GM12878 (cell line): ENCODE results near the gene IQGAP1.

Experiments used
- CHD1 ChIP-seq: IDR thresholded peaks from 2 replicates; pipeline ENCODE4 v1.6.1; 2012; ENCODE audit warnings: low read depth, low read length, improper control_type of control experiment
- ESRRA ChIP-seq: IDR thresholded peaks from 2 replicates; pipeline ENCODE4 v1.6.1; 2012; ENCODE audit warnings: mild to moderate bottlenecking, low read length, improper control_type of control experiment
- MXI1 ChIP-seq: fragments of 150-350 bp; IDR thresholded peaks from 2 replicates; pipeline ENCODE4 v1.6.1; 2011; ENCODE audit warnings: low read depth, mild to moderate bottlenecking, inconsistent platforms, low read length, improper control_type of control experiment
- RUNX3 ChIP-seq: IDR thresholded peaks from 2 replicates; pipeline ENCODE4 v1.6.1; 2012; ENCODE audit warnings: low read length, inconsistent platforms
- SP1 ChIP-seq: IDR thresholded peaks from one replicate; pipeline ENCODE4 v1.6.1; 2011; ENCODE audit warnings: low read depth, low read length
- TAF1 ChIP-seq: IDR thresholded peaks from 2 replicates; pipeline ENCODE4 v1.6.1; 2011; ENCODE audit warnings: mild to moderate bottlenecking, low read depth, low read length, borderline replicate concordance
- TF ChIP-seq, protein P1 (sequence below): fragments of 450-650 bp; IDR thresholded peaks from 2 replicates; pipeline ENCODE4 v1.6.1; 2017; ENCODE audit warnings: antibody characterized with exemption, mild to moderate bottlenecking, moderate library complexity
- TF ChIP-seq, protein P2 (sequence below), 3 experiments: IDR thresholded peaks in 2 of 3; conservative IDR thresholded peaks in 1 of 3; 2 replicates each; pipeline ENCODE4 v1.5.1; 2011; ENCODE audit warnings: low read depth in 3 of 3, low read length in 3 of 3, mild to moderate bottlenecking in 3 of 3, control low read depth in 2 of 3, moderate library complexity in 2 of 3, inconsistent platforms in 1 of 3, mixed read lengths in 1 of 3; ENCODE audit not compliant: control insufficient read depth in 2 of 3, insufficient read depth in 1 of 3; ENCODE audit errors: extremely low read depth in 1 of 3
- TF ChIP-seq, protein P3 (sequence below): fragments of 450-650 bp; IDR thresholded peaks from 2 replicates; pipeline ENCODE4 v1.6.1; 2018; ENCODE audit warnings: borderline replicate concordance, mild to moderate bottlenecking; ENCODE audit not compliant: partially characterized antibody
- TF ChIP-seq, protein P4 (sequence below): IDR thresholded peaks from 2 replicates; pipeline ENCODE4 v1.6.1; 2012; ENCODE audit warnings: low read depth, low read length, improper control_type of control experiment
- TF ChIP-seq, protein P5 (sequence below): IDR thresholded peaks from 2 replicates; pipeline ENCODE4 v1.6.1; 2012; ENCODE audit warnings: low read depth, low read length, improper control_type of control experiment

DNA sequence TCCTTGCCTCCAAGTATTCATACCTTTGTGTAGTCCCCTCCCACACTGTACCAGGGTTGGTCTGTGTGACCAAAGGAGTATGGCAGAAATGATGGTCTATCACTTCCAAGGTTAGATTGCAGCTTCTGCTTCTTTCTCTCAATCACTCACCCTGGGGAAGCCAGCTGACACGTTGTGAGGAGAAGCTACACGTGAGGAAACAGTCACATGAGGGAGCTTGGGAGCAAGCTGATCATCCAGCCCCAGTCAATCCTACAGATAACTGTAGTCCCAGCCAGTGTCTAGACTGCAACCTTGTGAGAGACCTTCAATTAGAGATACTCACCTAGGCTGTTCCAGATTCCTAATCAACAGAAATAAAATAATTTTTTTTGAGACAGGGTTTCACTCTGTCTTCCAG is 42.2 kb upstream of the IQGAP1 start:
- TF ChIP-seq, protein P1, sequence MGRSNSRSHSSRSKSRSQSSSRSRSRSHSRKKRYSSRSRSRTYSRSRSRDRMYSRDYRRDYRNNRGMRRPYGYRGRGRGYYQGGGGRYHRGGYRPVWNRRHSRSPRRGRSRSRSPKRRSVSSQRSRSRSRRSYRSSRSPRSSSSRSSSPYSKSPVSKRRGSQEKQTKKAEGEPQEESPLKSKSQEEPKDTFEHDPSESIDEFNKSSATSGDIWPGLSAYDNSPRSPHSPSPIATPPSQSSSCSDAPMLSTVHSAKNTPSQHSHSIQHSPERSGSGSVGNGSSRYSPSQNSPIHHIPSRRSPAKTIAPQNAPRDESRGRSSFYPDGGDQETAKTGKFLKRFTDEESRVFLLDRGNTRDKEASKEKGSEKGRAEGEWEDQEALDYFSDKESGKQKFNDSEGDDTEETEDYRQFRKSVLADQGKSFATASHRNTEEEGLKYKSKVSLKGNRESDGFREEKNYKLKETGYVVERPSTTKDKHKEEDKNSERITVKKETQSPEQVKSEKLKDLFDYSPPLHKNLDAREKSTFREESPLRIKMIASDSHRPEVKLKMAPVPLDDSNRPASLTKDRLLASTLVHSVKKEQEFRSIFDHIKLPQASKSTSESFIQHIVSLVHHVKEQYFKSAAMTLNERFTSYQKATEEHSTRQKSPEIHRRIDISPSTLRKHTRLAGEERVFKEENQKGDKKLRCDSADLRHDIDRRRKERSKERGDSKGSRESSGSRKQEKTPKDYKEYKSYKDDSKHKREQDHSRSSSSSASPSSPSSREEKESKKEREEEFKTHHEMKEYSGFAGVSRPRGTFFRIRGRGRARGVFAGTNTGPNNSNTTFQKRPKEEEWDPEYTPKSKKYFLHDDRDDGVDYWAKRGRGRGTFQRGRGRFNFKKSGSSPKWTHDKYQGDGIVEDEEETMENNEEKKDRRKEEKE, result no peak
- TF ChIP-seq, protein P2, sequence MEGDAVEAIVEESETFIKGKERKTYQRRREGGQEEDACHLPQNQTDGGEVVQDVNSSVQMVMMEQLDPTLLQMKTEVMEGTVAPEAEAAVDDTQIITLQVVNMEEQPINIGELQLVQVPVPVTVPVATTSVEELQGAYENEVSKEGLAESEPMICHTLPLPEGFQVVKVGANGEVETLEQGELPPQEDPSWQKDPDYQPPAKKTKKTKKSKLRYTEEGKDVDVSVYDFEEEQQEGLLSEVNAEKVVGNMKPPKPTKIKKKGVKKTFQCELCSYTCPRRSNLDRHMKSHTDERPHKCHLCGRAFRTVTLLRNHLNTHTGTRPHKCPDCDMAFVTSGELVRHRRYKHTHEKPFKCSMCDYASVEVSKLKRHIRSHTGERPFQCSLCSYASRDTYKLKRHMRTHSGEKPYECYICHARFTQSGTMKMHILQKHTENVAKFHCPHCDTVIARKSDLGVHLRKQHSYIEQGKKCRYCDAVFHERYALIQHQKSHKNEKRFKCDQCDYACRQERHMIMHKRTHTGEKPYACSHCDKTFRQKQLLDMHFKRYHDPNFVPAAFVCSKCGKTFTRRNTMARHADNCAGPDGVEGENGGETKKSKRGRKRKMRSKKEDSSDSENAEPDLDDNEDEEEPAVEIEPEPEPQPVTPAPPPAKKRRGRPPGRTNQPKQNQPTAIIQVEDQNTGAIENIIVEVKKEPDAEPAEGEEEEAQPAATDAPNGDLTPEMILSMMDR (IDR thresholded peaks at IDR 0.05 in 2 of 3, conservative IDR thresholded peaks at IDR 0.05 in 1 of 3; ENCODE audit: control insufficient read depth in 2 of 3, extremely low read depth in 1 of 3, insufficient read depth in 1 of 3, low read depth in 3 of 3, low read length in 3 of 3), result no peak
- TF ChIP-seq, protein P3, sequence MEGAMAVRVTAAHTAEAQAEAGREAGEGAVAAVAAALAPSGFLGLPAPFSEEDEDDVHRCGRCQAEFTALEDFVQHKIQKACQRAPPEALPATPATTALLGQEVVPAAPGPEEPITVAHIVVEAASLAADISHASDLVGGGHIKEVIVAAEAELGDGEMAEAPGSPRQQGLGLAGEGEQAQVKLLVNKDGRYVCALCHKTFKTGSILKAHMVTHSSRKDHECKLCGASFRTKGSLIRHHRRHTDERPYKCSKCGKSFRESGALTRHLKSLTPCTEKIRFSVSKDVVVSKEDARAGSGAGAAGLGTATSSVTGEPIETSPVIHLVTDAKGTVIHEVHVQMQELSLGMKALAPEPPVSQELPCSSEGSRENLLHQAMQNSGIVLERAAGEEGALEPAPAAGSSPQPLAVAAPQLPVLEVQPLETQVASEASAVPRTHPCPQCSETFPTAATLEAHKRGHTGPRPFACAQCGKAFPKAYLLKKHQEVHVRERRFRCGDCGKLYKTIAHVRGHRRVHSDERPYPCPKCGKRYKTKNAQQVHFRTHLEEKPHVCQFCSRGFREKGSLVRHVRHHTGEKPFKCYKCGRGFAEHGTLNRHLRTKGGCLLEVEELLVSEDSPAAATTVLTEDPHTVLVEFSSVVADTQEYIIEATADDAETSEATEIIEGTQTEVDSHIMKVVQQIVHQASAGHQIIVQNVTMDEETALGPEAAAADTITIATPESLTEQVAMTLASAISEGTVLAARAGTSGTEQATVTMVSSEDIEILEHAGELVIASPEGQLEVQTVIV, result no peak
- TF ChIP-seq SP1, result no peak
- TF ChIP-seq, protein P4, sequence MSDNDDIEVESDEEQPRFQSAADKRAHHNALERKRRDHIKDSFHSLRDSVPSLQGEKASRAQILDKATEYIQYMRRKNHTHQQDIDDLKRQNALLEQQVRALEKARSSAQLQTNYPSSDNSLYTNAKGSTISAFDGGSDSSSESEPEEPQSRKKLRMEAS, result no peak
- TF ChIP-seq TAF1, result no peak
- TF ChIP-seq ESRRA, result no peak
- no peak for TF ChIP-seq CHD1
- no peak for TF ChIP-seq MXI1
- TF ChIP-seq, protein P5, sequence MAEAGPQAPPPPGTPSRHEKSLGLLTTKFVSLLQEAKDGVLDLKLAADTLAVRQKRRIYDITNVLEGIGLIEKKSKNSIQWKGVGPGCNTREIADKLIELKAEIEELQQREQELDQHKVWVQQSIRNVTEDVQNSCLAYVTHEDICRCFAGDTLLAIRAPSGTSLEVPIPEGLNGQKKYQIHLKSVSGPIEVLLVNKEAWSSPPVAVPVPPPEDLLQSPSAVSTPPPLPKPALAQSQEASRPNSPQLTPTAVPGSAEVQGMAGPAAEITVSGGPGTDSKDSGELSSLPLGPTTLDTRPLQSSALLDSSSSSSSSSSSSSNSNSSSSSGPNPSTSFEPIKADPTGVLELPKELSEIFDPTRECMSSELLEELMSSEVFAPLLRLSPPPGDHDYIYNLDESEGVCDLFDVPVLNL, result no peak
- TF ChIP-seq RUNX3, result no peak
